VCaP (cell line): ENCODE measurements around the gene TTYH3.

Experiments used
- H3K27ac ChIP-seq: fragments of 450-650 bp; 2 replicates; pipeline ENCODE4 v1.5.1; 2017
- TF ChIP-seq, protein P1 (sequence below): fragments of 450-650 bp; conservative IDR thresholded peaks from 2 replicates; pipeline ENCODE4 v1.5.1; 2017; ENCODE audit warnings: mild to moderate bottlenecking, moderate library complexity

Gene TTYH3

DNA sequence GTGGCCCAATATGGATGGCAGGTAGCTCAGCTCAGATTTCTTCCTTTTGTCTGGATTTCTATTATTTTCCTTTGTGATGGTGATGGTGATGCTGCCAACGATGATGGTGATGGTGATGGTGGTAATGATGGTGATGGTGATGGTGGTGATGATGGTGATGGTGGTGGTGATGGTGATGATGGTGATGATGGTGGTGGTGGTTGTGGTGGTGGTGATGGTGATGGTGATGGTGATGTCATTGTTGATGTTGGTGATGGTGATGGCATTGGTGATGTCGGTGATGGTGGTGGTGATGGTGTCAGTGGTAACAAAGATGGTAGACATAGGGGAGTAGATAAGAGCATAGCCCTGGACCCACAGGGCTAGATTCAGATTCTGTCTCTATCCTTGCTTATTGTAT, 25.4 kb downstream of the TTYH3 start:
- H3K27ac ChIP-seq, result no peak overlapping the region
- TF ChIP-seq, protein P1, sequence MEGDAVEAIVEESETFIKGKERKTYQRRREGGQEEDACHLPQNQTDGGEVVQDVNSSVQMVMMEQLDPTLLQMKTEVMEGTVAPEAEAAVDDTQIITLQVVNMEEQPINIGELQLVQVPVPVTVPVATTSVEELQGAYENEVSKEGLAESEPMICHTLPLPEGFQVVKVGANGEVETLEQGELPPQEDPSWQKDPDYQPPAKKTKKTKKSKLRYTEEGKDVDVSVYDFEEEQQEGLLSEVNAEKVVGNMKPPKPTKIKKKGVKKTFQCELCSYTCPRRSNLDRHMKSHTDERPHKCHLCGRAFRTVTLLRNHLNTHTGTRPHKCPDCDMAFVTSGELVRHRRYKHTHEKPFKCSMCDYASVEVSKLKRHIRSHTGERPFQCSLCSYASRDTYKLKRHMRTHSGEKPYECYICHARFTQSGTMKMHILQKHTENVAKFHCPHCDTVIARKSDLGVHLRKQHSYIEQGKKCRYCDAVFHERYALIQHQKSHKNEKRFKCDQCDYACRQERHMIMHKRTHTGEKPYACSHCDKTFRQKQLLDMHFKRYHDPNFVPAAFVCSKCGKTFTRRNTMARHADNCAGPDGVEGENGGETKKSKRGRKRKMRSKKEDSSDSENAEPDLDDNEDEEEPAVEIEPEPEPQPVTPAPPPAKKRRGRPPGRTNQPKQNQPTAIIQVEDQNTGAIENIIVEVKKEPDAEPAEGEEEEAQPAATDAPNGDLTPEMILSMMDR, result no peak

DNA sequence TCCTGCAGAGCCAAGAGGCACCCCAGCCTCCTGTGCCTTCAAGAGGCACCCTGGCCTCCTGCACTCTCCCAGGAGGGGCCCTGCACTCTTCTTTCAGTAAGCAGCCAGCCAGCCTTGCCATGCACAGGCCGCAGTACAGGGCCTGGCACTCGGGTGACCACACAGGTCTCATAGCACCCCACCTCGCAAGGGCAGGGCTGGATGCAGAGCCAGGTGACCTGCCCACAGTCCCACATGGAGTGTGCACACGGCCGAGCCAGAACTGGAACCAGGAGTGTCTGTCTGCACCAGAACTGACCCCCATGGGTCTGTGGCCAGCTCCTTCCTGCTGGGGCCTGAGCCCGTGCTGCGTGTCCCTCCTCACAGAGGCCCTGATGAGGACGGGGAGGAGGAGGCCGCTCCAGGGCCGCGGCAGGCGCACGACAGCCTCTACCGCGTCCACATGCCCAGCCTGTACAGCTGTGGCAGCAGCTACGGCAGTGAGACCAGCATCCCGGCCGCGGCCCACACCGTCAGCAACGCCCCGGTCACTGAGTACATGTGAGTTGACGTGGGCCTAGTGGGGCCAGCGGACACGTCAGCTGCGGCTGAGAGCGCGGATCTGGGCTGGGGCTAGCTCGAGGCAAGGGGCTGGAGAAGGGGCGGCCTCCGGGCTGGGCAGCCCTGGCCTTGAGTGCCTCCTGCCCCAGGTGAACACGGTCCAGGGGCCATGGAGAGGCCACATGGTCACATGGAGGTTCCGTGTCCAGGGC, 26.3 kb downstream of the TTYH3 start:
- H3K27ac ChIP-seq, result no peak overlapping the region
- TF ChIP-seq, protein P1, result no peak

DNA sequence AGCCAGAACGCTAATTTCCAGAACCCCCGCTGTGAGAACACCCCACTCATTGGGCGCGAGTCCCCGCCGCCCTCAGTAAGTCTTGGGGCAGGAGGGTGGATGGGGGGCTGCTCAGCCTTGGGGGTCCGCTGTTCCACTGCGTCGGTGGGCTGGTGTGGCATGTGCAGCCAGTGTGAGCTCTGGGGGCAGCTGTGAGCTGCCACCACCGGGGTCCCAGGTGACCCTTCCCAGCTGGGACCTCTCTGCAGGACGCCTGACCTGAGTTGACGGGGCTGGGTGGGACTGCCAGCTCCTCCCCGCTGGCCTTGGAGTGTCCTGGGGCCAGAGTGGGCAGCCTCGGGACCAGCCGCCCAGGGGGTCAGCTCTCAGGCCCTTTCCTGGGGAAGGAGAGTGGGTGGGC, 27.2 kb downstream of the TTYH3 start:
- no peak overlapping the region for H3K27ac ChIP-seq
- TF ChIP-seq, protein P1, result no peak

DNA sequence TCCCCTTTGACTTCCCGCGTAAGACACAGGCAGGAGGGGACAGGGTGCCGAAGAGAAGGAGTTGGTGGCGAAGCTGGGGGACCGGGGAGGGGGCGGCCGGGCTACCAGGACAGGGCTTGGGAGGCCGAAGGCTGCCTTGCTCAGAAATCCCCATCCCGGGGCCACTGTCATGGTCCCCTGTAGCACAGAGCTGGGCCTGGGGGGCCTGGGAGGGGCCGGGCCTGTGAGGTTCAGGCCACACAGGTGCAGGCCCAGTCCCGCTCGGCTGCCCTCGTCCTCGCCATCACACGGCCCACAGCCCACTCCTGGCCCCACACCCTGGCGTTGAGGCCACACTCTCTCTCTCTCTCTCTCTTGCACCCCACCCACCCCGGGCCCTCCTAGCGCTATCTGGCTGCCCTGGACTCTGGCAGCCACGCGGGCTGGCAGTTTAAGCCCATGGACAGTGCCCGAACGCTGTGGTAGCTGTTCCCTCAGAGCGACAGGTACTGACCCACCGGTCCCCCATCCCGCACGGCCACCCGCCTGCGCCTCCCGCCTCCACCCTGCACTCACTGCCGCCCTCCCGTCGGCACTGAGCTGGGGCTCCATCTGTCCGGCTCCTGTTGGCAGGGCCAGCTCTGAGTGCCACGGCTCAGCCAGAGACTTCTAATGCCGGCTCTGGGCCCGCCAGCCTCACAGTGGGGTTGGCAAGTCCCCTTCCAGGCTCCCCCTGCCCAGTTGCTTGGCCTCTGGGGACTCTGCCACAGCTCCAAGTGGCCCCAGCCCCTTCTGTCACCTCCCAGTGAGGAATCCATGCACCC, 28.0 kb downstream of the TTYH3 start:
- no peak overlapping the region for H3K27ac ChIP-seq
- TF ChIP-seq, protein P1, result no peak

DNA sequence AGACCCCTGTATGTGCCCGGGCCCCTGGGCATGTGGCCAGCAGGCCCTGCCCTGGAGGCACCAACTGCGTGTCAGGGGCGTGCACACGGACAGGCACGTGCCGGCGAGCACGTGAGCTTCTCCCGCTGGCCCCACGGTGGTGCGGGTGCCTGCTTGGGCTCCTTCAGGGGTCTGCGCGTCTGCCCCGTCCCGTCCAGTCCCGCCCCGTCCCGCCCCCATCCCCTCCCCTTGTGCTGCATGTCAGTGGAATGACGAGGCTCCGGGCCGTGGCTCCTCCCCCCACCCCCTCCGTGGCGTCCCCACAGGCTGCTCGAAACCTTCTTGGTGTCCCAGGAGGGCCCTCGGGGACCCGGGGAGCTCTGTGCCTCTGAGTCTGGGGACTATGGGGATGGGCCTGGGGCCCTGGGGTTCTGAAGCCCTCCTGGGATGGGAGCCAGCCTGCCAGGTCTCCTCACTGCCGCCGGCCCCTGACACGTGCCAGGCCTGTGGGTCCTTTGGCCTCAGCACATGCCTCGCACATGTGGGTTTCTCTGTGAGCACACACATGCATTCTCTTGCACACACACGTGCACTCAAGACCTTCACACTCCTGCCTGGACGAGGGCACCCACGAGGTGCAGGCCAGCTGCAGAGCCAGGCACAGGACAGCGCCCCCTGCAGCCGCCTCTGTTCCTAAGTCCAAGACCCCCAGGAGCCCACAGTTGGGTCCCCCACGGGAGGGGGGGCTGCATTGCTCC, 28.7 kb downstream of the TTYH3 start:
- TF ChIP-seq, protein P1, result no peak
- no peak overlapping the region for H3K27ac ChIP-seq

DNA sequence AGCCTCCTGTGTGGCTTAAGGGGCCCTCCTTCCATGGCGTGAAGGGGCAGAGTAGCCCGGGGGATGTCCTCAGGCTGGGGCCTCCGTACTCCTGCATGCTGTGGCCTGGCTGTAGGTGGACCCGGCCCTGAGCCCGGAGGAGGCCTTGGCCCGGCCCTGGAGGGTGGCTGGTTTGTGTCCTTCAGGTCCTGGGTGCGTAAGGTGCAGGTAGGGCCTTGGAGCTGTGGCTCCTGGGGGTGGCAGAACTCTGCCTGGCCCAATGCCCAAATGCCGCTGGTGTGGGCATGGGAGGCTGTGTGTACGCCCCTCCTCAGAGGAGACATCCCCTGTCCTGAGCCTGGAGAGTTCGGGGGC, 29.3 kb downstream of the TTYH3 start:
- TF ChIP-seq, protein P1, result no peak
- H3K27ac ChIP-seq, result no peak overlapping the region
